DND-41 (cell line): ENCODE data around the gene HEBP1.

Experiments
- ATAC-seq: fragments of 200-7000 bp; cut with Tn5 transposase; 3 replicates; pipeline ENCODE4 v1.9.1; 2021; ENCODE audit warnings: low read depth; ENCODE audit not compliant: insufficient read depth
- DNase-seq: peaks from one replicate; pipeline ENCODE4 v3.0.0-alpha.2; 2020
- H2AFZ ChIP-seq: 2 replicates; pipeline ENCODE4 v1.6.0; 2012; ENCODE audit warnings: low read depth, low read length
- H3K27ac ChIP-seq: 2 replicates; pipeline ENCODE4 v1.5.1; 2012; ENCODE audit warnings: low read length, inconsistent platforms
- H3K27me3 ChIP-seq: fragments of 200-600 bp; sonication (generic); 2 replicates; pipeline ENCODE4 v1.6.0; 2012; ENCODE audit warnings: low read length, mild to moderate bottlenecking, inconsistent platforms; ENCODE audit not compliant: insufficient read depth, poor library complexity
- H3K36me3 ChIP-seq: 2 replicates; pipeline ENCODE4 v1.5.1; 2012; ENCODE audit warnings: low read length, inconsistent platforms; ENCODE audit not compliant: insufficient read depth
- H3K4me1 ChIP-seq: 2 replicates; pipeline ENCODE4 v1.5.1; 2012; ENCODE audit warnings: mild to moderate bottlenecking, low read length; ENCODE audit not compliant: insufficient read depth
- H3K4me2 ChIP-seq: 2 replicates; pipeline ENCODE4 v1.6.0; 2012; ENCODE audit warnings: mild to moderate bottlenecking, moderate library complexity, low read length, inconsistent platforms; ENCODE audit not compliant: insufficient read depth
- H3K4me3 ChIP-seq, 2 experiments: fragments of 200-600 bp in 1 of 2; shearing (Covaris generic) in 1 of 2; 2 replicates each; pipeline ENCODE4 v1.5.1; 2012 to 2016; ENCODE audit warnings: inconsistent platforms in 2 of 2, low read length in 2 of 2, mild to moderate bottlenecking in 2 of 2, low read depth in 1 of 2, moderate library complexity in 1 of 2
- H3K79me2 ChIP-seq: 2 replicates; pipeline ENCODE4 v1.6.0; 2012; ENCODE audit warnings: low read length, inconsistent platforms; ENCODE audit not compliant: insufficient read depth
- H3K9ac ChIP-seq: 2 replicates; pipeline ENCODE4 v1.6.0; 2012; ENCODE audit warnings: low read depth, mild to moderate bottlenecking, inconsistent platforms, low read length, moderate library complexity
- H3K9me3 ChIP-seq: 2 replicates; pipeline ENCODE4 v1.5.1; 2012; ENCODE audit warnings: low read length, moderate library complexity, mild to moderate bottlenecking, inconsistent platforms; ENCODE audit not compliant: insufficient read depth, severe bottlenecking
- H4K20me1 ChIP-seq: 2 replicates; pipeline ENCODE4 v1.6.0; 2012; ENCODE audit warnings: low read length; ENCODE audit not compliant: insufficient read depth
- CTCF ChIP-seq: IDR thresholded peaks from 2 replicates; pipeline ENCODE4 v1.5.1; 2012; ENCODE audit warnings: borderline replicate concordance, low read length, moderate library complexity, mild to moderate bottlenecking; ENCODE audit not compliant: poor library complexity, severe bottlenecking; ENCODE audit errors: extremely low read depth
- EZH2 ChIP-seq: IDR thresholded peaks from 3 replicates; pipeline ENCODE4 v1.6.1; 2012; ENCODE audit warnings: borderline replicate concordance, low read depth, mild to moderate bottlenecking, moderate library complexity, low read length, inconsistent platforms; ENCODE audit not compliant: severe bottlenecking

Gene HEBP1

DNA sequence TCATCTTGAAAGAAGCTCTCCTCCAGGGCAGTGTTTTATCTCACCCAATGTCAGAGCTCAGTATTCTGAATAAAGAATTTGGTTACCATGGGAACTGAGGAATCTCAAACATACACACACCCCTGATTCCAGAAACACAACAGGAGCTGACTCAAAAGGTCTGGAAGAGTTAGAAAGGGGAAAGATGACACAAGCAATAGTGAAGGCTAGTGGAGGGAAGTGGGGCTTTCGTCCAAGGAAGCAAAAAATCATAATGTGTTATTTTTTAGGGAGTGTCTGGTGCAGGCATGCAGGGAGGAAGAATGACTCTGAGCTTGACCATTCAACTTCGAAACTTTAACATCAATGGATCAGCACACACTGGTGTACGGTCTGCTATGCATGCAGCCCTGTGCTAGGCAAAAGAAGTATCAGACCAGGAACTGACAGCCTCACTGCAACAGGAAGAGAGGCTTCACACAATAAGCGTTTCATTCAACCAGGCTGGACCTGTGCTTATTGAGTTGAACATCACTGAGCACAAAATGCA, 20.3 kb downstream of the HEBP1 start:
- H2AFZ ChIP-seq, result no peak overlapping the region
- no peak overlapping the region for H3K27ac ChIP-seq
- no peaks in the 10 kb centered on the region for H3K79me2 ChIP-seq
- H3K27me3 ChIP-seq, result peaks cover 3% of the 10 kb centered on the region
- no peaks in the 10 kb centered on the region for H3K9me3 ChIP-seq
- no peaks in the 10 kb centered on the region for H3K4me1 ChIP-seq
- ATAC-seq, result no peak
- TF ChIP-seq EZH2 (no peak), CTCF (no peak)
- no peak overlapping the region for H3K4me2 ChIP-seq
- no peak overlapping the region for H3K9ac ChIP-seq
- no peak overlapping the region for H3K4me3 ChIP-seq
- H4K20me1 ChIP-seq, result no peaks in the 10 kb centered on the region
- no peak for DNase-seq
- no peaks in the 10 kb centered on the region for H3K36me3 ChIP-seq

GRCh38 chr12:12979126-12979525, 20.9 kb downstream of the HEBP1 start:
- H3K9ac ChIP-seq, result no peak overlapping the region
- no peak overlapping the region for H3K4me3 ChIP-seq
- no peak overlapping the region for H3K27ac ChIP-seq
- no peaks in the 10 kb centered on the region for H4K20me1 ChIP-seq
- no peaks in the 10 kb centered on the region for H3K36me3 ChIP-seq
- H3K79me2 ChIP-seq, result no peaks in the 10 kb centered on the region
- no peak for ATAC-seq
- DNase-seq, result no peak
- TF ChIP-seq CTCF, result no peak
- TF ChIP-seq EZH2, result no peak
- no peaks in the 10 kb centered on the region for H3K4me1 ChIP-seq
- H3K4me2 ChIP-seq, result no peak overlapping the region
- H2AFZ ChIP-seq, result no peak overlapping the region
- peaks cover 3% of the 10 kb centered on the region for H3K27me3 ChIP-seq
- no peaks in the 10 kb centered on the region for H3K9me3 ChIP-seq

DNA sequence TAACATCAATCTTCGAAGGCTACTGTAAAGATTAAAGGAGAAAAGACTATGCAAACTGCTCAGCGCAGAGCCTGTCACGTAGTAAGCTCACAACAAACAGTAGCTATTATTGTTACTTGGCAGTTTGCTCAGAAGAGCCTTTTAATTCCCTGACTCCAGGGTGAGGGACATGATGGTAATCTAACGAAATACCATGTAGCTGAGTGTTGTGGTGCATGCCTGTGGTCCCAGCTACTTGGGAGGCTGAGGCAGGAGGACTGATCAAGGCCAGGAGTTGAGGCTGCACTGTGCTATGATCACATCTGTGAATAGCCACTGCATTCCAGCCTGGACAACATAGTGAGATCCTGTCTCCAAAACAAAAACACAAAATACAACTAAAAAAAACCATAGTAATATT, 22.8 kb downstream of the HEBP1 start:
- H4K20me1 ChIP-seq, result no peaks in the 10 kb centered on the region
- no peak overlapping the region for H3K4me3 ChIP-seq
- H3K4me2 ChIP-seq, result no peak overlapping the region
- peaks cover 8% of the 10 kb centered on the region for H3K9me3 ChIP-seq
- H3K79me2 ChIP-seq, result no peaks in the 10 kb centered on the region
- no peak overlapping the region for H3K9ac ChIP-seq
- H3K27ac ChIP-seq, result no peak overlapping the region
- H3K4me1 ChIP-seq, result no peaks in the 10 kb centered on the region
- ATAC-seq (no peak), DNase-seq (no peak)
- H3K36me3 ChIP-seq, result no peaks in the 10 kb centered on the region
- no peak overlapping the region for H2AFZ ChIP-seq
- H3K27me3 ChIP-seq, result peaks cover 3% of the 10 kb centered on the region
- TF ChIP-seq CTCF (no peak), EZH2 (no peak)

DNA sequence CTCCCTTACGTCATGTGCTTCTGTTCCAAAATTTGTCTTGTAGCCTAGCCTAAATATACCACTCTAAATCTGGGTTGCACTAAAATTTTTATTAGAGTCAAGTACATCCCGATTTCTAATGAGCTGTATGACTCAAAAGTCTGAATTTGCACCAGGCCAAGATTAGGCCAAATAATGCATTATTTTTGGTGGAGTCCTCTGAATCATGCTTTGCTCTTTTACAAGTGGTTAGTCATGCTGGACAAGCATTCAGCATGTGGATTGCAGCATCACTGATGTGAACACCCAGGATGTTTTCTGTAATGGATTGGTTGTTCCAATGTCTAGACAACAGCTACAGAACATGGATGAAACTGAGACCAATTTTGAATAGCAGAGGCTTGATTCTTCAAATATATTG, 23.7 kb downstream of the HEBP1 start:
- H3K36me3 ChIP-seq, result no peaks in the 10 kb centered on the region
- TF ChIP-seq CTCF (no peak), EZH2 (no peak)
- H3K4me2 ChIP-seq, result no peak overlapping the region
- no peaks in the 10 kb centered on the region for H3K4me1 ChIP-seq
- H3K79me2 ChIP-seq, result no peaks in the 10 kb centered on the region
- H3K27ac ChIP-seq, result no peak overlapping the region
- ATAC-seq (no peak), DNase-seq (no peak)
- H3K27me3 ChIP-seq, result peaks cover 3% of the 10 kb centered on the region
- H3K9me3 ChIP-seq, result peaks cover 8% of the 10 kb centered on the region
- no peaks in the 10 kb centered on the region for H4K20me1 ChIP-seq
- H3K9ac ChIP-seq, result no peak overlapping the region
- H2AFZ ChIP-seq, result no peak overlapping the region
- no peak overlapping the region for H3K4me3 ChIP-seq
